Measurements from ENCODE around the gene ASCC3. TPM values are rescaled to one million over a fixed set of nuclear protein-coding genes. Genes with fewer than 3 reads are reported as not detected.

ASCC3 gene
- total and polyA plus RNA-seq, 4 donors = 12.8 to 32.7 (median 16.4) TPM

DNA sequence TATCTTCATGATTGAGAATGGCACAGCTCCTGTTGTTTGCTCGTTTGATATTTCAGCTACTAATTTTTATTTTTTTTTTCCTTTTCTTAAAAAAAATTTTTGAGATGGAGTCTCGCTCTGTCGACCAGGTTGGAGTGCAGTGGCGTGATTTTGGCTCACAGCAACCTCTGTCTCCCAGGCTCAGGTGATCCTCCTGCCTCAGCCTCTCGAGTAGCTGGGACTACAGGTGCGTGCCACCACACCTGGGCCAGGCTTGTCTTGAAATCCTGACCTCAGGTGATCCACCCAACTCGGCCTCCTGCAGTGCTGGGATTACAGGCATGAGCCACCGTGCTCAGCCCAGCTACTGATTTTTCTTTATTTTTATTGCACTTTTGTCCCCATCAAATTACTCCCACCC, 266.2 kb downstream of the ASCC3 start:
- no peak for DNase-seq (ENCODE audit: low spot score)
- 97% methylated on average over 8 of the region's 8 CpGs for WGBS

DNA sequence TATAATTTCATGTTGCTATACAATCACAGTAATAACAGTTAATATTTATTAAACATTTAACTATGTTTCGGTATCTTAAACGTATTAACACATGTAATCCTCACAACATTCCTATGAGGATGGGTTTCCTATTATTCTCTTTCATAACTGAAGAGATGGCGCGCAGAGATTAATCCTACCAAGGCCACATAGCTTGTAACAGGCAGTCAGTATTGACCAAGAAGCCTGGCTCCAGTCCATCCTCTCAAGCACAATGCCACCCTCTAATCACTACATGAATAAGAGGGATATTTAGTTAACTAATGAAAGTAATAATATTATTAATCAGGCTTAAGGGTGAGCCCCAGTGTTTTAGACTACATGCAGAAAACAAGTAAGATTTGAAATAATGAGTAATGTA, 266.7 kb downstream of the ASCC3 start:
- 97% methylated on average over 4 of the region's 4 CpGs for WGBS
- Histone ChIP-seq H3K27me3 (ENCODE audit: control insufficient read depth in 4 of 4, insufficient read depth in 4 of 4, low read length in 3 of 4) (no peaks in the 10 kb centered on the region), H3K27ac (ENCODE audit: low read depth in 1 of 2, low read length in 2 of 2) (no peak overlapping the region), H3K36me3 (ENCODE audit: control insufficient read depth in 4 of 4, insufficient read depth in 3 of 4, low read depth in 1 of 4, low read length in 3 of 4) (no peaks in the 10 kb centered on the region), H3K9me3 (ENCODE audit: control insufficient read depth in 4 of 4, low read length in 3 of 4) (no peaks in the 10 kb centered on the region), H3K4me3 (ENCODE audit: low read depth in 1 of 3, low read length in 3 of 3) (no peak overlapping the region), H3K4me1 (ENCODE audit: control insufficient read depth in 4 of 4, insufficient read depth in 4 of 4, low read length in 3 of 4) (no peaks in the 10 kb centered on the region), H3K9ac (ENCODE audit: low read depth in 1 of 2, low read length in 2 of 2) (no peak overlapping the region)
- DNase-seq (ENCODE audit: low spot score) = no peak
- no peak for TF ChIP-seq RXRA (IDR thresholded peaks at IDR 0.05)
- TF ChIP-seq, protein P1, sequence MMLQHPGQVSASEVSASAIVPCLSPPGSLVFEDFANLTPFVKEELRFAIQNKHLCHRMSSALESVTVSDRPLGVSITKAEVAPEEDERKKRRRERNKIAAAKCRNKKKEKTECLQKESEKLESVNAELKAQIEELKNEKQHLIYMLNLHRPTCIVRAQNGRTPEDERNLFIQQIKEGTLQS (IDR thresholded peaks at IDR 0.05) = no peak
- TF ChIP-seq, protein P2, sequence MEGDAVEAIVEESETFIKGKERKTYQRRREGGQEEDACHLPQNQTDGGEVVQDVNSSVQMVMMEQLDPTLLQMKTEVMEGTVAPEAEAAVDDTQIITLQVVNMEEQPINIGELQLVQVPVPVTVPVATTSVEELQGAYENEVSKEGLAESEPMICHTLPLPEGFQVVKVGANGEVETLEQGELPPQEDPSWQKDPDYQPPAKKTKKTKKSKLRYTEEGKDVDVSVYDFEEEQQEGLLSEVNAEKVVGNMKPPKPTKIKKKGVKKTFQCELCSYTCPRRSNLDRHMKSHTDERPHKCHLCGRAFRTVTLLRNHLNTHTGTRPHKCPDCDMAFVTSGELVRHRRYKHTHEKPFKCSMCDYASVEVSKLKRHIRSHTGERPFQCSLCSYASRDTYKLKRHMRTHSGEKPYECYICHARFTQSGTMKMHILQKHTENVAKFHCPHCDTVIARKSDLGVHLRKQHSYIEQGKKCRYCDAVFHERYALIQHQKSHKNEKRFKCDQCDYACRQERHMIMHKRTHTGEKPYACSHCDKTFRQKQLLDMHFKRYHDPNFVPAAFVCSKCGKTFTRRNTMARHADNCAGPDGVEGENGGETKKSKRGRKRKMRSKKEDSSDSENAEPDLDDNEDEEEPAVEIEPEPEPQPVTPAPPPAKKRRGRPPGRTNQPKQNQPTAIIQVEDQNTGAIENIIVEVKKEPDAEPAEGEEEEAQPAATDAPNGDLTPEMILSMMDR (IDR thresholded peaks at IDR 0.05; ENCODE audit: low read depth, low read length, missing input control) = no peak
- TF ChIP-seq JUND (IDR thresholded peaks at IDR 0.05) = no peak
- no peak for TF ChIP-seq NR2F2 (IDR thresholded peaks at IDR 0.05)
- no peak for TF ChIP-seq TAF1 (conservative IDR thresholded peaks at IDR 0.05)
- TF ChIP-seq EGR1 (IDR thresholded peaks at IDR 0.05; ENCODE audit: low read depth in 2 of 2) = no peak
- TF ChIP-seq HNF4G (IDR thresholded peaks at IDR 0.05) = no peak
- no peak for TF ChIP-seq SP1 (IDR thresholded peaks at IDR 0.05)

More for the DNA sequence above, 266.2 kb downstream of the ASCC3 start:
- Histone ChIP-seq H3K9ac (ENCODE audit: low read depth in 1 of 2, low read length in 2 of 2) (no peak overlapping the region), H3K27ac (ENCODE audit: low read depth in 1 of 2, low read length in 2 of 2) (no peak overlapping the region), H3K27me3 (ENCODE audit: control insufficient read depth in 4 of 4, insufficient read depth in 4 of 4, low read length in 3 of 4) (no peaks in the 10 kb centered on the region), H3K4me1 (ENCODE audit: control insufficient read depth in 4 of 4, insufficient read depth in 4 of 4, low read length in 3 of 4) (no peaks in the 10 kb centered on the region), H3K9me3 (ENCODE audit: control insufficient read depth in 4 of 4, low read length in 3 of 4) (no peaks in the 10 kb centered on the region), H3K36me3 (ENCODE audit: control insufficient read depth in 4 of 4, insufficient read depth in 3 of 4, low read depth in 1 of 4, low read length in 3 of 4) (no peaks in the 10 kb centered on the region), H3K4me3 (ENCODE audit: low read depth in 1 of 3, low read length in 3 of 3) (no peak overlapping the region)
- TF ChIP-seq JUND (IDR thresholded peaks at IDR 0.05) (no peak), YY1 (IDR thresholded peaks at IDR 0.05) (no peak), GABPA (IDR thresholded peaks at IDR 0.05 in 1 of 2, conservative IDR thresholded peaks at IDR 0.05 in 1 of 2) (no peak), HNF4A (conservative IDR thresholded peaks at IDR 0.05) (no peak), RAD21 (IDR thresholded peaks at IDR 0.05) (no peak), TAF1 (conservative IDR thresholded peaks at IDR 0.05) (no peak), NR2F2 (IDR thresholded peaks at IDR 0.05) (no peak), EGR1 (IDR thresholded peaks at IDR 0.05; ENCODE audit: low read depth in 2 of 2) (no peak), FOXA2 (IDR thresholded peaks at IDR 0.05) (no peak), RXRA (IDR thresholded peaks at IDR 0.05) (no peak), SP1 (IDR thresholded peaks at IDR 0.05) (no peak), HNF4G (IDR thresholded peaks at IDR 0.05) (no peak), FOXA1 (IDR thresholded peaks at IDR 0.05) (no peak)
- TF ChIP-seq, protein P3, sequence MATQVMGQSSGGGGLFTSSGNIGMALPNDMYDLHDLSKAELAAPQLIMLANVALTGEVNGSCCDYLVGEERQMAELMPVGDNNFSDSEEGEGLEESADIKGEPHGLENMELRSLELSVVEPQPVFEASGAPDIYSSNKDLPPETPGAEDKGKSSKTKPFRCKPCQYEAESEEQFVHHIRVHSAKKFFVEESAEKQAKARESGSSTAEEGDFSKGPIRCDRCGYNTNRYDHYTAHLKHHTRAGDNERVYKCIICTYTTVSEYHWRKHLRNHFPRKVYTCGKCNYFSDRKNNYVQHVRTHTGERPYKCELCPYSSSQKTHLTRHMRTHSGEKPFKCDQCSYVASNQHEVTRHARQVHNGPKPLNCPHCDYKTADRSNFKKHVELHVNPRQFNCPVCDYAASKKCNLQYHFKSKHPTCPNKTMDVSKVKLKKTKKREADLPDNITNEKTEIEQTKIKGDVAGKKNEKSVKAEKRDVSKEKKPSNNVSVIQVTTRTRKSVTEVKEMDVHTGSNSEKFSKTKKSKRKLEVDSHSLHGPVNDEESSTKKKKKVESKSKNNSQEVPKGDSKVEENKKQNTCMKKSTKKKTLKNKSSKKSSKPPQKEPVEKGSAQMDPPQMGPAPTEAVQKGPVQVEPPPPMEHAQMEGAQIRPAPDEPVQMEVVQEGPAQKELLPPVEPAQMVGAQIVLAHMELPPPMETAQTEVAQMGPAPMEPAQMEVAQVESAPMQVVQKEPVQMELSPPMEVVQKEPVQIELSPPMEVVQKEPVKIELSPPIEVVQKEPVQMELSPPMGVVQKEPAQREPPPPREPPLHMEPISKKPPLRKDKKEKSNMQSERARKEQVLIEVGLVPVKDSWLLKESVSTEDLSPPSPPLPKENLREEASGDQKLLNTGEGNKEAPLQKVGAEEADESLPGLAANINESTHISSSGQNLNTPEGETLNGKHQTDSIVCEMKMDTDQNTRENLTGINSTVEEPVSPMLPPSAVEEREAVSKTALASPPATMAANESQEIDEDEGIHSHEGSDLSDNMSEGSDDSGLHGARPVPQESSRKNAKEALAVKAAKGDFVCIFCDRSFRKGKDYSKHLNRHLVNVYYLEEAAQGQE (IDR thresholded peaks at IDR 0.05) = no peak
- TF ChIP-seq, protein P1 (IDR thresholded peaks at IDR 0.05) = no peak
- TF ChIP-seq, protein P2 (IDR thresholded peaks at IDR 0.05; ENCODE audit: low read depth, low read length, missing input control) = no peak
- TF ChIP-seq, protein P4, sequence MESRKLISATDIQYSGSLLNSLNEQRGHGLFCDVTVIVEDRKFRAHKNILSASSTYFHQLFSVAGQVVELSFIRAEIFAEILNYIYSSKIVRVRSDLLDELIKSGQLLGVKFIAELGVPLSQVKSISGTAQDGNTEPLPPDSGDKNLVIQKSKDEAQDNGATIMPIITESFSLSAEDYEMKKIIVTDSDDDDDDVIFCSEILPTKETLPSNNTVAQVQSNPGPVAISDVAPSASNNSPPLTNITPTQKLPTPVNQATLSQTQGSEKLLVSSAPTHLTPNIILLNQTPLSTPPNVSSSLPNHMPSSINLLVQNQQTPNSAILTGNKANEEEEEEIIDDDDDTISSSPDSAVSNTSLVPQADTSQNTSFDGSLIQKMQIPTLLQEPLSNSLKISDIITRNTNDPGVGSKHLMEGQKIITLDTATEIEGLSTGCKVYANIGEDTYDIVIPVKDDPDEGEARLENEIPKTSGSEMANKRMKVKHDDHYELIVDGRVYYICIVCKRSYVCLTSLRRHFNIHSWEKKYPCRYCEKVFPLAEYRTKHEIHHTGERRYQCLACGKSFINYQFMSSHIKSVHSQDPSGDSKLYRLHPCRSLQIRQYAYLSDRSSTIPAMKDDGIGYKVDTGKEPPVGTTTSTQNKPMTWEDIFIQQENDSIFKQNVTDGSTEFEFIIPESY (IDR thresholded peaks at IDR 0.05) = no peak
- TF ChIP-seq, protein P5, sequence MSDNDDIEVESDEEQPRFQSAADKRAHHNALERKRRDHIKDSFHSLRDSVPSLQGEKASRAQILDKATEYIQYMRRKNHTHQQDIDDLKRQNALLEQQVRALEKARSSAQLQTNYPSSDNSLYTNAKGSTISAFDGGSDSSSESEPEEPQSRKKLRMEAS (IDR thresholded peaks at IDR 0.05) = no peak

Data from liver (tissue), 9 donors.